Activated CD8-positive, alpha-beta T cell treated with anti-CD3 and anti-CD28 coated beads, Interleukin-2, amount 10 ng/mL, durations not matched to agents 7 days and 5 days (primary cell): Measurements from ENCODE around the gene SLCO3A1. TPM values are rescaled to one million over a fixed set of nuclear protein-coding genes. Genes with fewer than 3 reads are reported as not detected.

ENCODE experiments used
- ATAC-seq: fragments of 150-1000 bp; cut with Tn5 transposase; one replicate; pipeline ENCODE4 v1.10.0; 2021; ENCODE audit warnings: moderate library complexity
- CTCF ChIA-PET: fragments of 350-600 bp; sonication (Branson Sonifier 250); formaldehyde crosslinking; loops from one replicate; lab custom pipeline; 2021; ENCODE audit warnings: antibody characterized with exemption; lab: Charles Lee
- POLR2A ChIA-PET: fragments of 350-600 bp; sonication (Branson Sonifier 250); formaldehyde crosslinking; loops from one replicate; lab custom pipeline; 2021; ENCODE audit warnings: antibody characterized with exemption; lab: Charles Lee
- DNase-seq: peaks from one replicate; pipeline ENCODE4 v3.0.0-alpha.2; 2020
- H3K27ac Mint-ChIP-seq: one replicate; pipeline ENCODE4 v1.8.0; 2021; ENCODE audit warnings: mild to moderate bottlenecking, mixed read lengths
- H3K27me3 Mint-ChIP-seq: one replicate; pipeline ENCODE4 v1.8.0; 2021; ENCODE audit warnings: low read depth, mixed read lengths
- H3K36me3 Mint-ChIP-seq: one replicate; pipeline ENCODE4 v1.8.0; 2021; ENCODE audit warnings: low read depth, mixed read lengths
- H3K4me1 Mint-ChIP-seq: one replicate; pipeline ENCODE4 v1.8.0; 2021; ENCODE audit warnings: low read depth, mixed read lengths
- H3K4me3 Mint-ChIP-seq: one replicate; pipeline ENCODE4 v1.8.0; 2021; ENCODE audit warnings: mild to moderate bottlenecking, mixed read lengths
- H3K9me3 Mint-ChIP-seq: one replicate; pipeline ENCODE4 v1.8.0; 2022; ENCODE audit warnings: mixed read lengths; ENCODE audit not compliant: insufficient read depth
- total RNA-seq, 2 experiments: library from RNA; stranded (reverse); gene quantifications; one replicate each; pipeline ENCODE4 v1.2.3, GENCODE V29; 2021

The SLCO3A1 gene
- total RNA-seq, 2 experiments from 2014 or later, result 29.3 to 32.7 TPM

GRCh38 chr15:92034227-92034626, 180.7 kb downstream of the SLCO3A1 start:
- H3K27ac Mint-ChIP-seq, result no peak overlapping the region

GRCh38 chr15:92035551-92035950, 182.0 kb downstream of the SLCO3A1 start:
- no peak overlapping the region for H3K27ac Mint-ChIP-seq
- peaks cover 3% of the 10 kb centered on the region for H3K27me3 Mint-ChIP-seq
- H3K4me3 Mint-ChIP-seq, result no peak overlapping the region
- H3K9me3 Mint-ChIP-seq, result peaks cover 5% of the 10 kb centered on the region
- no peak for ATAC-seq
- H3K36me3 Mint-ChIP-seq, result no peaks in the 10 kb centered on the region
- ChIA-PET POLR2A (no interaction called here), CTCF (no interaction called here)
- no peak for DNase-seq
- H3K4me1 Mint-ChIP-seq, result peaks cover 3% of the 10 kb centered on the region

More at GRCh38 chr15:92034227-92034626, 180.7 kb downstream of the SLCO3A1 start:
- no peak for ATAC-seq
- H3K9me3 Mint-ChIP-seq, result peaks cover 5% of the 10 kb centered on the region
- H3K4me3 Mint-ChIP-seq, result no peak overlapping the region
- ChIA-PET POLR2A (no interaction called here), CTCF (no interaction called here)
- no peak for DNase-seq
- H3K36me3 Mint-ChIP-seq, result no peaks in the 10 kb centered on the region
- H3K27me3 Mint-ChIP-seq, result peaks cover 3% of the 10 kb centered on the region
- H3K4me1 Mint-ChIP-seq, result peaks cover 3% of the 10 kb centered on the region

- Mint-ChIP-seq H3K27me3 (peaks cover 3% of the 10 kb centered on the region), H3K36me3 (no peaks in the 10 kb centered on the region), H3K4me1 (peaks cover 3% of the 10 kb centered on the region), H3K9me3 (peaks cover 5% of the 10 kb centered on the region), H3K4me3 (no peak overlapping the region), H3K27ac (no peak overlapping the region)
- CTCF ChIA-PET, result no interaction called here
- DNase-seq, result no peak
- POLR2A ChIA-PET, result no interaction called here
- ATAC-seq, result no peak
These were observed 182.5 kb downstream of the SLCO3A1 start for GRCh38 chr15:92035961-92036360.

GRCh38 chr15:92037491-92037890, 184.0 kb downstream of the SLCO3A1 start:
- ChIA-PET CTCF (no interaction called here), POLR2A (no interaction called here)
- Mint-ChIP-seq H3K27ac (no peak overlapping the region), H3K9me3 (peaks cover 5% of the 10 kb centered on the region), H3K4me3 (no peak overlapping the region), H3K36me3 (no peaks in the 10 kb centered on the region), H3K4me1 (peaks cover under 1% of the 10 kb centered on the region), H3K27me3 (peaks cover under 1% of the 10 kb centered on the region)
- DNase-seq (no peak), ATAC-seq (no peak)

DNA sequence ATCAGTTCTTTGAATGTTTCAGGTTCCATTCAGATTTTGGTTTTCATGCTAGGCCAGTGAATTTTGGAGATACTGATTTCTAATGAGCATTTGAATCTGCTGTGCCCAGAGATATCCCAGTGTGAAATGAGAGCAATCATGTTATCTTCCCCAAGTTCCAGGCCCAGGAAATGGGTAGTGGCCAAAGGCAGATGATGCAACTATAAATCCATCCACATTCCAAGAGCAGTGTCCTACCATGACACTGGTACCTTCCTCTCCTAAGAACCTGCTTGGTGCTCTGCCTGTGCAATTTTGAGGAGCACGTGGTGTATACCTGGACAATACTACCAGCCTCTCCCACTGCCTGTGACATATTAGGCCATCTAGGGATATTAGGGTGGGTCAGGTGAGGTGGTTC, 186.8 kb downstream of the SLCO3A1 start:
- no peak for ATAC-seq

DNA sequence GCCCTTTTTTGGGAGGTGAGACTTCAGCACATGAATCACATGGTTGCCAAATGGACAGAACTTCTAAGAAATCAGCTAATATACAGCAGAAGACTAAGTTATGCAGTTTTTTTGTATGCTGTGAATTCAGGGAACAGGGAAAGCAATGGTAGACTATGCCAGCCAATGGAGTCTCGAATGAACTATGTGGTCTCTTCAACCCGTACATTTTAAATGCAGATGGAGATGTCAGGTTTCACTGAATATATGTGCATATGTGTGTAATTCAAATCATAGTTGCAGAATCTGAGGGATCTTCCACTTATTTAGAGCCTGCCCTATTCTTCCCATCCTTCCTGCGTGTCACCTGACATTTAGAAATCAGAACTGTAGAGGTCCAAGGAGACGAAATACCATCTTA, 187.9 kb downstream of the SLCO3A1 start:
- no peak overlapping the region for H3K27ac Mint-ChIP-seq
- ATAC-seq, result no peak
- no peaks in the 10 kb centered on the region for H3K36me3 Mint-ChIP-seq
- H3K9me3 Mint-ChIP-seq, result peaks cover 5% of the 10 kb centered on the region
- ChIA-PET POLR2A (no interaction called here), CTCF (interaction anchor here (1.3 kb wide), 1 partner anchor 36 kb away, joined by 3 read pairs; no protein-coding TSS in a partner anchor)
- no peaks in the 10 kb centered on the region for H3K27me3 Mint-ChIP-seq
- no peak for DNase-seq
- peaks cover 13% of the 10 kb centered on the region for H3K4me1 Mint-ChIP-seq
- H3K4me3 Mint-ChIP-seq, result no peak overlapping the region

More for the DNA sequence above, 186.8 kb downstream of the SLCO3A1 start:
- CTCF ChIA-PET, result no interaction called here
- H3K4me1 Mint-ChIP-seq, result peaks cover 13% of the 10 kb centered on the region
- H3K4me3 Mint-ChIP-seq, result no peak overlapping the region
- no peaks in the 10 kb centered on the region for H3K27me3 Mint-ChIP-seq
- POLR2A ChIA-PET, result no interaction called here
- no peak overlapping the region for H3K27ac Mint-ChIP-seq
- no peak for DNase-seq
- H3K36me3 Mint-ChIP-seq, result no peaks in the 10 kb centered on the region
- H3K9me3 Mint-ChIP-seq, result peaks cover 5% of the 10 kb centered on the region

- H3K27me3 Mint-ChIP-seq, result no peaks in the 10 kb centered on the region
- ATAC-seq (no peak), DNase-seq (no peak)
- H3K9me3 Mint-ChIP-seq, result peaks cover 5% of the 10 kb centered on the region
- H3K4me3 Mint-ChIP-seq, result no peak overlapping the region
- H3K27ac Mint-ChIP-seq, result no peak overlapping the region
- H3K4me1 Mint-ChIP-seq, result peaks cover 13% of the 10 kb centered on the region
- ChIA-PET CTCF (interaction anchor here (1.1 kb wide), 1 partner anchor 337 kb away, joined by 3 read pairs; no protein-coding TSS in a partner anchor), POLR2A (no interaction called here)
- H3K36me3 Mint-ChIP-seq, result no peaks in the 10 kb centered on the region
These were observed 189.8 kb downstream of the SLCO3A1 start for GRCh38 chr15:92043283-92043682.

DNA sequence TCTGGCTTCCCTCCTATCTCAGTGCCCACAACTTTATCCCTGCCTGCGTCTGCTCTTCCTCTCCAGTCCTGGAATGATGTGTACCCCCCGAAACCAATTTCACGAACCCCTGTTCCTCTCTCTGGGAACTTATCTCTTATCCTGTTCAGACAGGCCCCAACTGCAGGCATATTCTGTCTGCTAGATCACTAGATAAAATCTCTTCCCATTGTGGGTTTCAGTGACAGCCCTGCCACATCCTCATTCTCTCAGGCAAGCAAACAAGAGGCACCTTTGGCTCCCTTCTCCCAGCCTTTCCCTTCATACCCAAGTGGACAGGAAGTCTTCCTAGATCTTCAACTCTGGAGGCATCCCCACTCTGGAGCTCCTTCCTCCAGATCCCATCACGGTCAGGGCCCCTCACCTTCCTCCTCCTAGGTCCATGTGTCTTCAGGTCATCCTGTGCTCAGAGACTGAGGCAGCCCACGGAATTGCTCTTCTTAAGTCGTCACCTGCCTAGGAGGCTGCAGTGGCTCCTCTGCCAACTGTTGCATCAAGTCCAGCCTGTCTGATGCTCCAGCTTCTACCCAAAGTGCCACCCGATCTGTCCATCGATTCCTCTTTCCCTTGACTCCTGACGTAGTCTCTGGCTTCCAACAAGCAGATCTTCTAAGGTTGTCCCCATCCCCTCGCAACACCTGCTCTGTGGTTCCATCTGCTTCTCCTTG, 190.8 kb downstream of the SLCO3A1 start:
- ChIA-PET POLR2A (no interaction called here), CTCF (no interaction called here)
- no peaks in the 10 kb centered on the region for H3K9me3 Mint-ChIP-seq
- ATAC-seq, result no peak
- H3K27ac Mint-ChIP-seq, result no peak overlapping the region
- H3K27me3 Mint-ChIP-seq, result no peaks in the 10 kb centered on the region
- no peak overlapping the region for H3K4me3 Mint-ChIP-seq
- no peaks in the 10 kb centered on the region for H3K36me3 Mint-ChIP-seq
- DNase-seq, result no peak
- H3K4me1 Mint-ChIP-seq, result peaks cover 13% of the 10 kb centered on the region

GRCh38 chr15:92047900-92048299, 194.4 kb downstream of the SLCO3A1 start:
- POLR2A ChIA-PET, result no interaction called here
- CTCF ChIA-PET, result interaction anchor here (1.7 kb wide), 1 partner anchor 342 kb away, joined by 4 read pairs; no protein-coding TSS in a partner anchor
- DNase-seq, result no peak
- H3K36me3 Mint-ChIP-seq, result no peaks in the 10 kb centered on the region
- no peak overlapping the region for H3K4me3 Mint-ChIP-seq
- ATAC-seq, result no peak
- peaks cover 13% of the 10 kb centered on the region for H3K4me1 Mint-ChIP-seq
- H3K27me3 Mint-ChIP-seq, result no peaks in the 10 kb centered on the region
- no peaks in the 10 kb centered on the region for H3K9me3 Mint-ChIP-seq
- H3K27ac Mint-ChIP-seq, result no peak overlapping the region

DNA sequence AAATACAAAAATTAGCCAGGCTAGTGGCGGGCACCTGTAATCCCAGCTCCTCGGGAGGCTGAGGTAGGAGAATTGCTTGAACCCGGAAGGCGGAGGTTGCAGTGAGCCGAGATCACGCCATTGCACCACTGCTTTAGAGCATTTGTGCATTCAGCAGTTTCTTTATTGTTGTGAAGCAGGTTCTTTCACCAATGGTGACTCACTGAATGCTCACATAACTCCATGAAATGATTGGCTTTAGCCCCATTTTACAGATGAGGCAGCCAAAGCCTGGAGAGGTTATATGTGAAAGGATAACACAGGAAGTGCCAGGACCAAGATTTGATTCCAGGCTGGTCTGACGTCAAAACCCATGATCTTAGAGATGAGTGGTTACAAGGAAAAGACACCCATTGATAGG, 195.2 kb downstream of the SLCO3A1 start:
- H3K4me1 Mint-ChIP-seq, result peaks cover 11% of the 10 kb centered on the region
- ATAC-seq (no peak), DNase-seq (no peak)
- ChIA-PET POLR2A (no interaction called here), CTCF (no interaction called here)
- H3K9me3 Mint-ChIP-seq, result no peaks in the 10 kb centered on the region
- no peak overlapping the region for H3K4me3 Mint-ChIP-seq
- H3K27me3 Mint-ChIP-seq, result no peaks in the 10 kb centered on the region
- H3K27ac Mint-ChIP-seq, result no peak overlapping the region
- no peaks in the 10 kb centered on the region for H3K36me3 Mint-ChIP-seq

DNA sequence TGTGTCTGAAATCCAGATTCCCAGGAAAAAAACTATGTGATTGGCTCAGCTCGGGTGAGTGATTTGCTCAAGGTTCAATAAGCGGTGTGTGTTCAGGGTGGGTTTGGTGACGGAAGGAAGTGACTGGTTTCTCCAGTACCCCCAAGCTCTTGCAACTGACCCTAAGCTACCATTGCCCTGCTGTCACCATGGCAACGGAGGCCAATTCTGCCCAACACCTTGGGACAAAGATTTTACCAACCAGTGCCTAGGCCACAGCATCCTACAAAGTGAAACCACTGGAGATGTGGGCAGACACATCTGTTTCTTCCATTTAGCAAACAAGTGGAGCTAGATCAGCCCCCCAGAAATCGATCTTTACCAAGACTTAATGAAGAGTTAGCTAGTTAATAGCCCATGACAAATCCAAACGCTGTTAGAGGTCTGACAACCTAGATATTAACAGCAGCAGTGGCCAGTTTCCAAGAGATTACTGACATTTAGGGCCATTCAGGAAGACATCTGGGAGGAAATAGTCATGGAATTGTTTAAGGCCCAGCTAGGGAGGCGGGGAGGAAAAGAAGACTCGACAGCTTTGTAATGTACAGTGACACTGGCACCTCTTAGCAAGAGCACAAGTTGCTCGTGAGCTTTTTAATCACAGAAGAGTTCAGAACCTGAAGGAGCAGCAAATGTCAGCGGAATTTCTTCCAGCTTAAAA, 195.9 kb downstream of the SLCO3A1 start:
- ATAC-seq (no peak), DNase-seq (no peak)
- CTCF ChIA-PET, result interaction anchor here (1.1 kb wide), 1 partner anchor 28 kb away, joined by 3 read pairs; no protein-coding TSS in a partner anchor
- no peaks in the 10 kb centered on the region for H3K27me3 Mint-ChIP-seq
- H3K27ac Mint-ChIP-seq, result no peak overlapping the region
- H3K36me3 Mint-ChIP-seq, result no peaks in the 10 kb centered on the region
- H3K9me3 Mint-ChIP-seq, result no peaks in the 10 kb centered on the region
- peaks cover 4% of the 10 kb centered on the region for H3K4me1 Mint-ChIP-seq
- POLR2A ChIA-PET, result no interaction called here
- no peak overlapping the region for H3K4me3 Mint-ChIP-seq

GRCh38 chr15:92050220-92050898, 196.9 kb downstream of the SLCO3A1 start:
- Mint-ChIP-seq H3K4me3 (no peak overlapping the region), H3K27me3 (no peaks in the 10 kb centered on the region), H3K27ac (no peak overlapping the region), H3K4me1 (no peaks in the 10 kb centered on the region), H3K9me3 (no peaks in the 10 kb centered on the region), H3K36me3 (no peaks in the 10 kb centered on the region)
- POLR2A ChIA-PET, result no interaction called here
- CTCF ChIA-PET, result interaction anchor here (1.1 kb wide), 1 partner anchor 27 kb away, joined by 3 read pairs; no protein-coding TSS in a partner anchor
- ATAC-seq, result no peak
- no peak for DNase-seq
